NK-92 treated with Interleukin-12 subunit alpha and Interleukin-12 subunit beta, amount 100 ng/mL, for 24 hours (cell line): ENCODE data around the gene B2M.
"Not testable (repeated sequence)": the region's sequence is repeated elsewhere in the genome, so short reads cannot be mapped to it uniquely, and the experiment has no call there.

Experiments
- DNase-seq: peaks from one replicate; lab custom pipeline; 2025; lab: John Stamatoyannopoulos, UW

The B2M gene

GRCh38 chr15:44711096-44711742 is at the start of gene B2M, which contains the start of gene PATL2:
B2M (plus strand) TSS chr15:44711517; CDS start chr15:44711547, 30 bp downstream.
PATL2 (minus strand) TSS chr15:44711323; CDS start chr15:44676490, 34,833 bp downstream.
- DNase-seq, result peak; percentile 90

- DNase-seq, result no peak
Measured at GRCh38 chr15:44661576-44661975, 49.7 kb upstream of the B2M start.

GRCh38 chr15:44662478-44663409 is 48.6 kb upstream of the B2M start:
- peak; percentile 91 for DNase-seq

GRCh38 chr15:44663410-44664308 is 47.7 kb upstream of the B2M start, which contains the start of gene SPG11:
SPG11 (minus strand) TSS chr15:44663662; CDS start chr15:44663647, 15 bp downstream.
- DNase-seq, result peak; percentile 99

GRCh38 chr15:44666210-44667038 is 44.9 kb upstream of the B2M start:
- DNase-seq, result no peak

- DNase-seq, result no peak
Measured at GRCh38 chr15:44667039-44667360, 44.3 kb upstream of the B2M start.

- no peak for DNase-seq
Measured at GRCh38 chr15:44668921-44669320, 42.4 kb upstream of the B2M start.

GRCh38 chr15:44670087-44670950 is 41.0 kb upstream of the B2M start:
- no peak for DNase-seq

- no peak for DNase-seq
Measured at GRCh38 chr15:44673639-44674038, 37.7 kb upstream of the B2M start.

GRCh38 chr15:44675911-44676310 is 35.4 kb upstream of the B2M start:
- no peak for DNase-seq

- DNase-seq, result peak; percentile 27
Measured at GRCh38 chr15:44676676-44677075, 34.6 kb upstream of the B2M start.

GRCh38 chr15:44682211-44682610 is 29.1 kb upstream of the B2M start:
- DNase-seq, result no peak

- peak; percentile 86 for DNase-seq
Measured at GRCh38 chr15:44682809-44683682, 28.3 kb upstream of the B2M start.

GRCh38 chr15:44689318-44689717 is 22.0 kb upstream of the B2M start:
- not testable (repeated sequence) for DNase-seq

- not testable (repeated sequence) for DNase-seq
Measured at GRCh38 chr15:44690245-44690644, 21.1 kb upstream of the B2M start.

GRCh38 chr15:44692659-44693058 is 18.7 kb upstream of the B2M start:
- DNase-seq, result no peak

- DNase-seq, result no peak
Measured at GRCh38 chr15:44694416-44694815, 16.9 kb upstream of the B2M start.

GRCh38 chr15:44695294-44695693 is 16.0 kb upstream of the B2M start:
- no peak for DNase-seq

- no peak for DNase-seq
Measured at GRCh38 chr15:44697014-44697413, 14.3 kb upstream of the B2M start.
